Amygdala (tissue), 56 donors: ENCODE measurements around the gene STIM1.

Experiments
- DNase-seq, 56 donors: peaks; one replicate each; lab custom pipeline; 2025; lab: John Stamatoyannopoulos, UW

STIM1 gene

DNA sequence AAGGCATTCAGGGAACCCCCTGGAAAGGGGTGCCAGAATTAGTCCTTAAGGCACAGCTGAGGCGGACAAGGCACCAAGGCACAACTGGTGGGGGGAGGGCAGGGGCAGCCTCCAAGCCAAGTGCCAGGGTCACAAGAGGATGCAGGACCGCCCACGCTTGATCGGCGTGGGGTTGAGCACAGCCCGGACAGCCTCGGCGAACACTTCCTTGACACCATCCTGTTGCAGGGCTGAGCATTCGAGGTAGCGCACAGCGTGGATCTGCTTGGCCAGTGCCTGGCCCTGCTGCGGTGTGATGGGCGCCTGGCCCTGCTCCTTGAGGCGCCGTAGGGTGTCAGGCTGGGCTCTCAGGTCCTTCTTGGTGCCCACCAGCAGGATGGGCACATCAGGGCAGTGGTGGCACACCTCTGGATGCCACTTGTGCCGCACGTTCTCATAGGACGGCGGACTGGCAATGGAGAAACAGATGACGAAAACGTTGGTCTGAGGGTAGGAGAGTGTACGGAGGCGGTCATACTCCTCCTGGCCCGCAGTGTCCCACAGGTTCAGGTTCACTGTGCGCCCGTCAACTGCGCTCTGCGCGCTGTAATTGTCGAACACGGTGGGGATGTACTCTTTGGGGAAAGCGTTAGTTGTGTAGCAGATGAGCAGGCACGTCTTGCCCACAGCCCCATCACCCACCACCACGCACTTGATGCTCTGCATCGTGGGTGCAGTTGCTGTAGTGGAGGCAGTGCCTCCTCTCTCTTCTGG is 27.9 kb upstream of the STIM1 start:
- DNase-seq = peak in 11 of 56 donors; percentile 27 to 59 (median 46)

DNA sequence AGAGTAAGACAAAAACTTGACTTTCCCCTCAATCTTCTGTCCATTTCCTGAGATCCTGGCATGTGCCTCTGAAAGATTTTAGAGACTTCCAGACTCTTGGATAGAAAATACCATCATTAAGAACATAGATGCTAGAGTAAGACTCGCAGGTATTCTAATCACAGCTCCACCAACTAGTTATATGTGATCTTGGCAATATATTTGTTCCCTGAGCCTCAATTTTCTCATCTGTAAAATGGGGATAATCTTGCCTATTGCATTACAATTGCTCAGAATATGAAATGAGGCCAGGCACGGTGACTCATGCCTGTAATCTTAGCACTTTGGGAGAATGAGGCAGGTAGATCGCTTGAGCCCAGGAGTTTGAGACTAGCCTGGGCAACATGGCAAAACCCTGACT is 25.4 kb upstream of the STIM1 start:
- DNase-seq = no peak

GRCh38 chr11:3830730-3831129 is 24.7 kb upstream of the STIM1 start:
- DNase-seq = no peak

- DNase-seq = peak in 3 of 56 donors; percentile 9 to 44 (median 18)
Observed at GRCh38 chr11:3831378-3832239, 23.9 kb upstream of the STIM1 start.

- DNase-seq = no peak
Observed at GRCh38 chr11:3832816-3833215, 22.6 kb upstream of the STIM1 start.

- DNase-seq = no peak
Observed at GRCh38 chr11:3833449-3833848, 22.0 kb upstream of the STIM1 start.

GRCh38 chr11:3834349-3834663 is 21.2 kb upstream of the STIM1 start:
- DNase-seq = no peak

GRCh38 chr11:3834664-3835461 is 20.6 kb upstream of the STIM1 start:
- peak in 6 of 56 donors; percentile 17 to 59 (median 32) for DNase-seq

GRCh38 chr11:3835751-3836150 is 19.7 kb upstream of the STIM1 start:
- DNase-seq = peak in 14 of 56 donors; percentile 19 to 73 (median 40)

DNA sequence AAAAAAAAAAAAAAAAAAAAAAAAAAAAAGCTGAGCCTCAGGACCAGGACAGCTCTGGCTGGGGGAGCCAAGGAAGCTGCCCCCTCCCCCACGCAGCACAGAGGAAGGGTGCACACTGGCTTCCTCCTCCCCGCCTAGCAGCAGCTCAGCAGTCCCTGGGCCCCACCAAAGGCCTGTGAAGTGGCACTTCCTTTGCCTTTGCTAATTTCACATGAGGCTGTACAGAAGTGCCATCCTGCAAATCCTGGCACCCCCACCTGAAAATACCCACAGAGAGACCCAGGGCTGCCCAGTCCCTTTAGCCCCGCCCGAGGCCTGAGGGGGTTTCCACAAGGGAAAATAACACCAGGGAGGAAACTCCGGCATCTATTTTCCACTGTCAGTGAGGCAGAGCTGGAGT is 18.6 kb upstream of the STIM1 start:
- peak in 4 of 56 donors; percentile 12 to 33 (median 24) for DNase-seq

DNA sequence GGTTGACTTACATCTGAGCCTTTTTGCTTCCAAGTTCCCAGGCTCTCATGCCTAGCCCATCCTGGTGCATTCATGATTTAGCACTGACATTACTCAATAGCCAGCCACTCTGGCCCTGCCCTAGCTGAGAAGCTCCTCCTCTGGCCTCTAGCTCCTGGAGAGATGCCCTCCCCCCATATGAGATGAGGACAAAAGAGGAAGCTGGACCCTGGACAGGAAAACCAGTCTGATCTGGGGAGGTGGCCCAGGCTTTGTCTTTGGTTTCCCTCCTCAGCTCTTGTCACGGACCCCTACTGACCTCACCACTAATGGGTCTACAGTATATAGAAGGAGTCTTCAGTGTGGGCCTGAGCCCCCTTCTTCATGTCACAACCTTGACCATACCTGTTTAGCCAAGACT is 17.7 kb upstream of the STIM1 start:
- peak in 14 of 56 donors; percentile 16 to 56 (median 30) for DNase-seq

DNA sequence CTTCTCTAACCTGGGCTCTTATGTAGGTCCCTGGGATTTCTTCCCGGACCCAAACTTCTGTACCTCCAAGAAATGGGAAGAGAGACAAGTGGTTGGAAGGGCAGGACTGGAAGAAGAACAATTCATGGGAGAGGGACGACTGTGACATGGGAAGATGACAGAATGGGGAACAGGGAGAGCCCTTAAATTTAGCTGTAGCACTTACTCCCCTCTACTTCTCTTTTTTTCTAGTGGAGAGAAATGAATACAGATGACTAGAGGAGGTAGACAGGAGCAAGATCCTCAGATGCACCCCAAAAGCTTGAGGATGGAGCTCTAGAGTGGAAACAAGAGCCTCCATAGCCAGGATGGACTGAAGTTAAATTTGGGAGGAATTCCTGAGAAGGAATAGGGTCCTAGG is 17.0 kb upstream of the STIM1 start:
- DNase-seq = no peak

DNA sequence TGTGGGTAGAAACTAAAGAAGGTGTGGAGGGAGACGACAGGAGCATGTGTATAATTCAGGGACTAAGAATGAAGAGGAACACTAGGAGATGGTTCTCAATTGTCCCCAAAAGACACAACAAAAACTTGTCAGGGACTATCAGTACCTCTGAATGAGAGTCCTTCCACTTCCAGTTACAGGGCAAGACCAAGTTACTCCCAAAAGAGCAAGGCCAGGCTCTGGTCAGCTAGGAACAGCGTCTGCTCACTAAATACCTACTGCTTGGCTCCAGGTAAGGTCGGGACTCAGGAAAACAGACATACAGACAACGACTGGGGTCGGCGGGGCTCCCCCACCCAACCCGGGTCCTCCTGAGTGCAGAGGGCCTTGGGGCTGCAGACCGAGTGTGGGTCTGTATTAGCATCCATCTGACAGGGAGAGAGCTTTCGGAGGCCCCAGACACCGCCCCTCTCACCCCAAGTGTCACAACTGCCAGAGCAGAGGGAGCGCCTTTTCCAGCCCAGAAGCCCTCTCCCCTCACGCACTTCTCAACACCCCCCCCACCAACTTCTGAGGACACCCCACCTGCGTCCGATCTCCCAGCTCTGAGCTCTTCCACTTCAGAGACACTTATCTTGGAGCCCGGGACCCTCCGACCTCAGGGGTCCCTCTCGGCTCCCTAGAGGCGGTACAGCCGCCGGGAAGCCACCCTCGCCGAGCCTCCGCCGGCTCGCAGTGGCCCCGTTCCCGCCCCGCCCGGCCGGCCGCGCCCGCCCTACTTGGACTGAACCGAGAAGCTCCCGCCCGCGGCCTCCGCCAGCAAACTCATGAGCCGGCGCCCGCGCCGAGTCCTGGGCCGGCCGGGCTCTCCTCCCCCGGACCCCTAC is 15.2 kb upstream of the STIM1 start:
- peak in 9 of 56 donors; percentile 24 to 86 (median 72) for DNase-seq

GRCh38 chr11:3840870-3841425 is 14.5 kb upstream of the STIM1 start, which contains the start of gene RHOG:
Gene RHOG, minus strand, starts transcription at chr11:3840959. Its CDS starts 12,821 bp downstream, at chr11:3828138.
- DNase-seq = peak in 49 of 56 donors; percentile 44 to 90 (median 75)

DNA sequence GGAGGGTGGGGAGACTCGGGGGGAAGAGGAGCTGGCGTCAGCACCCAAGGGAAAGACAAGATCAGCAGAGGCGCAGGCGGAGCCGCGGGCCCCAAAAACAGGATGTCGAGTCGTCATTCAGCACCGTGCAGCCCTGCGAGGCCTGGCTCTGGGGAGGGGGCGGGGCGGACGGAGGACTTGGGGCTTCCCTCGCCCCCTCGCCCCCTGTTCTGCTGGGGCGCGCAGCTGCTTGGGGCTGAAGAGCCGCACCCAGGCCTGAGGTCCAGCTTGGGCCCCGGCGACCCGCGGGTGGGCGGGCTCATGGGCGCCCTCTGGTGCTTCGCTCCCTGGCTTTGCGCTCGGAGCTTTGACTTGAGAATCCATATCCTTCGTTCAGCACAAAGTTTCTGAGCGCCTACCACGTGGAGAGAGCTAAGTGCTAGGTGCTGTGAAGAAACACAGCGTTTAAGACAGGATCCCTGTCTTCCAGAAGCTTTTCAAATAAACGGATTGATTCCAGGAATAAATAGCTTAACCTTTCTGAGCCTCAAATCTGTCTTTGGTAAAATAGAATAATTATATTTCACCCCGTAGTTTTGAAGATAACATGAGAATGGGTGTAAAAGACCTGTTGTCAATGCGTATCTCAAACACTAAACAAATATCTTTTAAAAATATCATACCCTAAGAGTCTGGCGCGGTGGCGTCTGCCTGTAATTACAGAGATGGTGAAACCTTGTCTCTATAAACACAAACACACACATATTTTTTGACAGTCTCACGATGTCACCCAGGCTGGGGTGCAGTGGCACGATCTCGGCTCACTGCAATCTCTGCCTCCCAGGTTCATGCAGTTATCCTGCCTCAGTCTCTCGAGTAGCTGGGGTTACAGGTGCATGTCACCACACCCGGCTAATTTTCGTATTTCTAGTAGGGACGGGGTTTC is 13.8 kb upstream of the STIM1 start:
- DNase-seq = peak in 53 of 56 donors; percentile 42 to 93 (median 77)

GRCh38 chr11:3843326-3843725 is 12.1 kb upstream of the STIM1 start:
- DNase-seq = no peak

GRCh38 chr11:3845246-3845645 is 10.2 kb upstream of the STIM1 start:
- no peak for DNase-seq

GRCh38 chr11:3845670-3846069 is 9.8 kb upstream of the STIM1 start:
- DNase-seq = no peak
